Body of pancreas (tissue), 4 donors: ENCODE measurements around the gene ASPHD2.

ENCODE experiments used
- POLR2A ChIP-seq, 3 donors: fragments of 450-650 bp; IDR thresholded peaks; one replicate each; pipeline ENCODE4 v1.6.1; 2016; ENCODE audit warnings: antibody characterized with exemption in 3 of 3, mild to moderate bottlenecking in 2 of 3
- TF ChIP-seq, protein P1 (sequence below), 7 experiments: fragments of 450-650 bp in 4 of 7; fragments of 200-600 bp in 3 of 7; sonication (generic) in 3 of 7; IDR thresholded peaks; one replicate each; pipeline ENCODE4 v1.5.1; 2016 to 2019; ENCODE audit warnings: antibody characterized with exemption in 7 of 7

GRCh38 chr22:26432619-26433311, 3.7 kb downstream of the ASPHD2 start:
- TF ChIP-seq POLR2A (IDR thresholded peaks at IDR 0.05), result no peak
- TF ChIP-seq, protein P1, sequence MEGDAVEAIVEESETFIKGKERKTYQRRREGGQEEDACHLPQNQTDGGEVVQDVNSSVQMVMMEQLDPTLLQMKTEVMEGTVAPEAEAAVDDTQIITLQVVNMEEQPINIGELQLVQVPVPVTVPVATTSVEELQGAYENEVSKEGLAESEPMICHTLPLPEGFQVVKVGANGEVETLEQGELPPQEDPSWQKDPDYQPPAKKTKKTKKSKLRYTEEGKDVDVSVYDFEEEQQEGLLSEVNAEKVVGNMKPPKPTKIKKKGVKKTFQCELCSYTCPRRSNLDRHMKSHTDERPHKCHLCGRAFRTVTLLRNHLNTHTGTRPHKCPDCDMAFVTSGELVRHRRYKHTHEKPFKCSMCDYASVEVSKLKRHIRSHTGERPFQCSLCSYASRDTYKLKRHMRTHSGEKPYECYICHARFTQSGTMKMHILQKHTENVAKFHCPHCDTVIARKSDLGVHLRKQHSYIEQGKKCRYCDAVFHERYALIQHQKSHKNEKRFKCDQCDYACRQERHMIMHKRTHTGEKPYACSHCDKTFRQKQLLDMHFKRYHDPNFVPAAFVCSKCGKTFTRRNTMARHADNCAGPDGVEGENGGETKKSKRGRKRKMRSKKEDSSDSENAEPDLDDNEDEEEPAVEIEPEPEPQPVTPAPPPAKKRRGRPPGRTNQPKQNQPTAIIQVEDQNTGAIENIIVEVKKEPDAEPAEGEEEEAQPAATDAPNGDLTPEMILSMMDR (IDR thresholded peaks at IDR 0.05), result no peak
